ENCODE results near the gene RHOU. TPM values are rescaled to one million over a fixed set of nuclear protein-coding genes. Genes with fewer than 3 reads are reported as not detected.

RHOU gene
- total RNA-seq, 3 donors from 2014 or later (not counting 1 experiment from before 2014, with no cell fraction given), result 0.33 to 1.6 (median 0.82) TPM

DNA sequence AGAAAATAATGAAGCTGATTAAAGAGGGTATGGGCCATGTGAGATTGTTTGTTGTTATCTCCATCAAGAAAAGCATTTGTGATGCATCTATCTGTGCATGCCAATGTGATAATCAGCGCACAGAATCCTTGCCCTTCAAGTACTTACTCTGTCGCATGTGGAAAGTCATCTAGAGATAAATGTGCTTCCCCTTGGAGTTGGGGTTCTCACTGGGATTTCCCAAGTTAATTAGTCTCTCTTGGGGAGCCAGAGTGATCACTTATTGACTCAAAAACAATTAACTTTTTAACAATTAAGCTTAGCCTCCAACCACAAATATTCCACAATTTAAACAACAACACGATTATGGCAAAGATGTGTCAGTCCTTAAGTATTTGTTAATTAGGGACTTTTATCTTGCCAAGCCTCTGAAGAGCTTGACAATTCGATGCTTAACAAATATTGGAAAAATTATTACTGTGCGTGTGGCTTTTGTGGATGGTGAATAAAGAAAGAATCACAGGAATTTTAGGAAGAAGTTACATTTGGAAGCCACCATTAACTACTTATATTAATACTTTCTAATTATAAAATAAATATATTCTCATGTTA lies 17.5 kb downstream of the RHOU start:
- ATAC-seq (no peak), DNase-seq (no peak)
- Mint-ChIP-seq H3K27me3 (ENCODE audit: low read depth in 2 of 2) (peaks cover 35 to 63% of the 10 kb centered on the region in 2 donors), H3K27ac (no peak overlapping the region), H3K36me3 (no peaks in the 10 kb centered on the region), H3K9me3 (no peaks in the 10 kb centered on the region), H3K4me3 (no peak overlapping the region), H3K4me1 (peaks cover 16 to 22% of the 10 kb centered on the region in 2 donors)
- H3K4me1 ChIP-seq (ENCODE audit: control insufficient read depth, insufficient read depth, low read length), result peaks cover 14% of the 10 kb centered on the region
- H3K9me3 ChIP-seq (ENCODE audit: control insufficient read depth, insufficient read depth, low read length), result no peaks in the 10 kb centered on the region
- no peaks in the 10 kb centered on the region for H3K36me3 ChIP-seq (ENCODE audit: control insufficient read depth, insufficient read depth, low read length)
- intact Hi-C loops (cut with micrococcal nuclease), result no loop called here
- H3K27ac ChIP-seq (ENCODE audit: low read length), result no peak overlapping the region
- 79% methylated on average over 3 of the region's 5 CpGs for WGBS (ENCODE audit: insufficient coverage)
- H3K4me3 ChIP-seq (ENCODE audit: low read length), result no peak overlapping the region
- peaks cover 16% of the 10 kb centered on the region for H3K27me3 ChIP-seq (ENCODE audit: control insufficient read depth, insufficient read depth, low read length)
- TF ChIP-seq, protein P1, sequence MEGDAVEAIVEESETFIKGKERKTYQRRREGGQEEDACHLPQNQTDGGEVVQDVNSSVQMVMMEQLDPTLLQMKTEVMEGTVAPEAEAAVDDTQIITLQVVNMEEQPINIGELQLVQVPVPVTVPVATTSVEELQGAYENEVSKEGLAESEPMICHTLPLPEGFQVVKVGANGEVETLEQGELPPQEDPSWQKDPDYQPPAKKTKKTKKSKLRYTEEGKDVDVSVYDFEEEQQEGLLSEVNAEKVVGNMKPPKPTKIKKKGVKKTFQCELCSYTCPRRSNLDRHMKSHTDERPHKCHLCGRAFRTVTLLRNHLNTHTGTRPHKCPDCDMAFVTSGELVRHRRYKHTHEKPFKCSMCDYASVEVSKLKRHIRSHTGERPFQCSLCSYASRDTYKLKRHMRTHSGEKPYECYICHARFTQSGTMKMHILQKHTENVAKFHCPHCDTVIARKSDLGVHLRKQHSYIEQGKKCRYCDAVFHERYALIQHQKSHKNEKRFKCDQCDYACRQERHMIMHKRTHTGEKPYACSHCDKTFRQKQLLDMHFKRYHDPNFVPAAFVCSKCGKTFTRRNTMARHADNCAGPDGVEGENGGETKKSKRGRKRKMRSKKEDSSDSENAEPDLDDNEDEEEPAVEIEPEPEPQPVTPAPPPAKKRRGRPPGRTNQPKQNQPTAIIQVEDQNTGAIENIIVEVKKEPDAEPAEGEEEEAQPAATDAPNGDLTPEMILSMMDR (IDR thresholded peaks at IDR 0.05), result no peak

DNA sequence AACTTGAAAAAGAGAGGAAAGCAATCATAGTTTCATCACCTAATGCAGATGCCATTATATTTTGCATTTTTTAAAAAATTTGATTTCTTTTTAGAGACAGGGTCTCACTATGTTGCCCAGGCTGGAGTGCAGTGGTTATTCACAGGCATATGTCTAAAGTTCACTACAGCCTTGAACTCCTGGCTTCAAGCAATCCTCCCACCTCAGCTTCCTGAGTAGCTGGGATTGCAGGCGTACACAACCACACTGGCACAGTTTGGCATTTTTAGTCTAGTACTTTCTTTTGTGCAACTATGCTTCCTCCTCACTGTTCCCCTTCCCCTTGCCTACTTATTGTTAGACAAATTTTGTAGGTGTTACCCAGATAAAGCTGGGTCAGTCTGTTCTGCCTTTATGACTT lies 18.0 kb downstream of the RHOU start:
- peaks cover 12 to 17% of the 10 kb centered on the region in 2 donors for H3K4me1 Mint-ChIP-seq
- H3K27me3 Mint-ChIP-seq (ENCODE audit: low read depth in 2 of 2), result peaks cover 35 to 66% of the 10 kb centered on the region in 2 donors
- Histone ChIP-seq H3K27me3 (ENCODE audit: control insufficient read depth, insufficient read depth, low read length) (peaks cover 16% of the 10 kb centered on the region), H3K9me3 (ENCODE audit: control insufficient read depth, insufficient read depth, low read length) (no peaks in the 10 kb centered on the region), H3K4me1 (ENCODE audit: control insufficient read depth, insufficient read depth, low read length) (peaks cover 9% of the 10 kb centered on the region), H3K36me3 (ENCODE audit: control insufficient read depth, insufficient read depth, low read length) (no peaks in the 10 kb centered on the region), H3K27ac (ENCODE audit: low read length) (no peak overlapping the region), H3K4me3 (ENCODE audit: low read length) (no peak overlapping the region)
- H3K27ac Mint-ChIP-seq, result no peak overlapping the region
- ATAC-seq (no peak), DNase-seq (no peak)
- H3K9me3 Mint-ChIP-seq, result no peaks in the 10 kb centered on the region
- intact Hi-C loops (cut with micrococcal nuclease), result no loop called here
- TF ChIP-seq, protein P1 (IDR thresholded peaks at IDR 0.05), result no peak
- no peak overlapping the region for H3K4me3 Mint-ChIP-seq
- 70% methylated on average over 1 of the region's 1 CpG for WGBS (ENCODE audit: insufficient coverage)
- H3K36me3 Mint-ChIP-seq, result no peaks in the 10 kb centered on the region

DNA sequence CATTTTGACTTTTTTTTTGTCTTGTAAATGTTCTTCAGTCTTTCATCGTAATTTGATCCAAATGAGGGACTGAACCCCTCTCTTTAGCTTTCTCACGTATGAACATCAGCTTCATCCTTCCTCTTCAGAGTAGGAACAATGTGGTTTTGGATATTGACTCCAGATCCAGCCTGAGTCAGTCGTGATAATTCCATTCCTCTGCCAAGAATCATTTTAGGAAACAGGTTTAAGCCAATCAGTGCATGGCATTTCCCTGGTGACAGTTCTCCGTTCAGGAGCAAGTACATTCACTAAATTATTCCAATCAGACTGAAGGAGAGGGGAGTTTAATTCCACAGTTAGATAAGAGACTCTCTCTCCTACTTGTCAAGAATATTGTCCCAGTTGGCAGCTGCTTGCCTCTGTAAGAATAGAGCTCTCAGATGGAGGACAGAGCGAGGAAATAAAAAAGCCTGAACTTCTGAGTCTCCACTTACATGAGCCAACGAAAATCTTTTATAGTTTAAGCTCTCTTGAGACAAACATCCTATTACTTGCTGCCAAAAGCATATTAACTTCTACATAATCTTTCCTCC lies 18.6 kb downstream of the RHOU start:
- Mint-ChIP-seq H3K36me3 (no peaks in the 10 kb centered on the region), H3K27me3 (ENCODE audit: low read depth in 2 of 2) (peaks cover 38 to 72% of the 10 kb centered on the region in 2 donors), H3K4me3 (no peak overlapping the region), H3K27ac (no peak overlapping the region), H3K4me1 (peaks cover 6 to 11% of the 10 kb centered on the region in 2 donors), H3K9me3 (no peaks in the 10 kb centered on the region)
- Histone ChIP-seq H3K9me3 (ENCODE audit: control insufficient read depth, insufficient read depth, low read length) (no peaks in the 10 kb centered on the region), H3K27ac (ENCODE audit: low read length) (no peak overlapping the region), H3K27me3 (ENCODE audit: control insufficient read depth, insufficient read depth, low read length) (peaks cover 16% of the 10 kb centered on the region), H3K4me3 (ENCODE audit: low read length) (no peak overlapping the region), H3K36me3 (ENCODE audit: control insufficient read depth, insufficient read depth, low read length) (no peaks in the 10 kb centered on the region), H3K4me1 (ENCODE audit: control insufficient read depth, insufficient read depth, low read length) (peaks cover 5% of the 10 kb centered on the region)
- DNase-seq, result no peak
- WGBS (ENCODE audit: insufficient coverage), result 59% methylated on average over 3 of the region's 6 CpGs
- intact Hi-C loops (cut with micrococcal nuclease), result no loop called here
- no peak for ATAC-seq
- TF ChIP-seq, protein P1 (IDR thresholded peaks at IDR 0.05), result no peak
